ENCODE measurements around the gene HLA-E.
"Not testable (repeated sequence)": the region's sequence is repeated elsewhere in the genome, so short reads cannot be mapped to it uniquely, and the experiment has no call there.

The HLA-E gene

GRCh38 chr6:30461055-30461454 is 28.3 kb upstream of the HLA-E start:
- no peaks in the 10 kb centered on the region for H3K36me3 ChIP-seq (ENCODE audit: control insufficient read depth, insufficient read depth, low read length)
- H3K4me3 ChIP-seq (ENCODE audit: low read length), result no peak overlapping the region
- H3K4me1 ChIP-seq (ENCODE audit: control insufficient read depth, insufficient read depth, low read length), result no peaks in the 10 kb centered on the region
- no peak overlapping the region for H3K9ac ChIP-seq (ENCODE audit: low read length)
- H3K27ac ChIP-seq (ENCODE audit: low read depth, low read length), result no peak overlapping the region
- peaks cover 48% of the 10 kb centered on the region for H3K27me3 ChIP-seq (ENCODE audit: control insufficient read depth, insufficient read depth, low read length)

- no peaks in the 10 kb centered on the region for H3K36me3 ChIP-seq (ENCODE audit: control insufficient read depth, insufficient read depth, low read length)
- H3K4me1 ChIP-seq (ENCODE audit: control insufficient read depth, insufficient read depth, low read length), result no peaks in the 10 kb centered on the region
- H3K9ac ChIP-seq (ENCODE audit: low read length), result no peak overlapping the region
- H3K27ac ChIP-seq (ENCODE audit: low read depth, low read length), result no peak overlapping the region
- H3K27me3 ChIP-seq (ENCODE audit: control insufficient read depth, insufficient read depth, low read length), result peaks cover 54% of the 10 kb centered on the region
- H3K4me3 ChIP-seq (ENCODE audit: low read length), result no peak overlapping the region
Observed at GRCh38 chr6:30462482-30462881, 26.8 kb upstream of the HLA-E start.

- Histone ChIP-seq H3K4me3 (ENCODE audit: low read length) (peak overlapping the region; percentile 26), H3K27ac (ENCODE audit: low read depth, low read length) (no peak overlapping the region), H3K4me1 (ENCODE audit: control insufficient read depth, insufficient read depth, low read length) (no peaks in the 10 kb centered on the region), H3K9ac (ENCODE audit: low read length) (no peak overlapping the region), H3K36me3 (ENCODE audit: control insufficient read depth, insufficient read depth, low read length) (no peaks in the 10 kb centered on the region), H3K27me3 (ENCODE audit: control insufficient read depth, insufficient read depth, low read length) (peaks cover 54% of the 10 kb centered on the region)
Observed at GRCh38 chr6:30463242-30463641, 26.1 kb upstream of the HLA-E start.

- H3K9ac ChIP-seq (ENCODE audit: low read length), result no peak overlapping the region
- peak overlapping the region; percentile 26 for H3K4me3 ChIP-seq (ENCODE audit: low read length)
- no peaks in the 10 kb centered on the region for H3K36me3 ChIP-seq (ENCODE audit: control insufficient read depth, insufficient read depth, low read length)
- no peaks in the 10 kb centered on the region for H3K4me1 ChIP-seq (ENCODE audit: control insufficient read depth, insufficient read depth, low read length)
- no peak overlapping the region for H3K27ac ChIP-seq (ENCODE audit: low read depth, low read length)
- H3K27me3 ChIP-seq (ENCODE audit: control insufficient read depth, insufficient read depth, low read length), result peaks cover 54% of the 10 kb centered on the region
Observed at GRCh38 chr6:30463651-30464618, 25.4 kb upstream of the HLA-E start.

- Histone ChIP-seq H3K9ac (ENCODE audit: low read length) (no peak overlapping the region), H3K4me1 (ENCODE audit: control insufficient read depth, insufficient read depth, low read length) (no peaks in the 10 kb centered on the region), H3K27ac (ENCODE audit: low read depth, low read length) (no peak overlapping the region), H3K36me3 (ENCODE audit: control insufficient read depth, insufficient read depth, low read length) (no peaks in the 10 kb centered on the region), H3K4me3 (ENCODE audit: low read length) (peak overlapping the region; percentile 56), H3K27me3 (ENCODE audit: control insufficient read depth, insufficient read depth, low read length) (peaks cover 46% of the 10 kb centered on the region)
Observed at GRCh38 chr6:30465595-30466306, 23.6 kb upstream of the HLA-E start.

- H3K27ac ChIP-seq (ENCODE audit: low read depth, low read length), result no peak overlapping the region
- peaks cover 9% of the 10 kb centered on the region for H3K27me3 ChIP-seq (ENCODE audit: control insufficient read depth, insufficient read depth, low read length)
- H3K4me1 ChIP-seq (ENCODE audit: control insufficient read depth, insufficient read depth, low read length), result no peaks in the 10 kb centered on the region
- no peaks in the 10 kb centered on the region for H3K36me3 ChIP-seq (ENCODE audit: control insufficient read depth, insufficient read depth, low read length)
- no peak overlapping the region for H3K9ac ChIP-seq (ENCODE audit: low read length)
- no peak overlapping the region for H3K4me3 ChIP-seq (ENCODE audit: low read length)
Observed at GRCh38 chr6:30470968-30471367, 18.3 kb upstream of the HLA-E start.

GRCh38 chr6:30475116-30475515 is 14.2 kb upstream of the HLA-E start:
- not testable (repeated sequence) for H3K27ac ChIP-seq (ENCODE audit: low read depth, low read length); H3K4me1 ChIP-seq (ENCODE audit: control insufficient read depth, insufficient read depth, low read length); H3K9ac ChIP-seq (ENCODE audit: low read length); H3K4me3 ChIP-seq (ENCODE audit: low read length); H3K27me3 ChIP-seq (ENCODE audit: control insufficient read depth, insufficient read depth, low read length); H3K36me3 ChIP-seq (ENCODE audit: control insufficient read depth, insufficient read depth, low read length)

- H3K4me3 ChIP-seq (ENCODE audit: low read length), result no peak overlapping the region
- no peaks in the 10 kb centered on the region for H3K36me3 ChIP-seq (ENCODE audit: control insufficient read depth, insufficient read depth, low read length)
- peaks cover 16% of the 10 kb centered on the region for H3K27me3 ChIP-seq (ENCODE audit: control insufficient read depth, insufficient read depth, low read length)
- no peak overlapping the region for H3K9ac ChIP-seq (ENCODE audit: low read length)
- no peak overlapping the region for H3K27ac ChIP-seq (ENCODE audit: low read depth, low read length)
- H3K4me1 ChIP-seq (ENCODE audit: control insufficient read depth, insufficient read depth, low read length), result peaks cover 3% of the 10 kb centered on the region
Observed at GRCh38 chr6:30480536-30481156, 8.7 kb upstream of the HLA-E start.

- H3K36me3 ChIP-seq (ENCODE audit: control insufficient read depth, insufficient read depth, low read length), result no peaks in the 10 kb centered on the region
Observed at GRCh38 chr6:30481211-30481964, 7.9 kb upstream of the HLA-E start.

GRCh38 chr6:30481965-30482644 is 7.2 kb upstream of the HLA-E start:
- H3K27ac ChIP-seq (ENCODE audit: low read depth, low read length); H3K4me3 ChIP-seq (ENCODE audit: low read length); H3K4me1 ChIP-seq (ENCODE audit: control insufficient read depth, insufficient read depth, low read length); H3K36me3 ChIP-seq (ENCODE audit: control insufficient read depth, insufficient read depth, low read length); H3K9ac ChIP-seq (ENCODE audit: low read length): not testable (repeated sequence)
- H3K27me3 ChIP-seq (ENCODE audit: control insufficient read depth, insufficient read depth, low read length), result peaks cover 16% of the 10 kb centered on the region

More at GRCh38 chr6:30481211-30481964, 7.9 kb upstream of the HLA-E start:
- Histone ChIP-seq H3K4me1 (ENCODE audit: control insufficient read depth, insufficient read depth, low read length) (peaks cover 3% of the 10 kb centered on the region), H3K27ac (ENCODE audit: low read depth, low read length) (no peak overlapping the region), H3K4me3 (ENCODE audit: low read length) (no peak overlapping the region), H3K27me3 (ENCODE audit: control insufficient read depth, insufficient read depth, low read length) (peaks cover 16% of the 10 kb centered on the region), H3K9ac (ENCODE audit: low read length) (no peak overlapping the region)

- Histone ChIP-seq H3K4me3 (ENCODE audit: low read length) (no peak overlapping the region), H3K36me3 (ENCODE audit: control insufficient read depth, insufficient read depth, low read length) (no peaks in the 10 kb centered on the region), H3K27me3 (ENCODE audit: control insufficient read depth, insufficient read depth, low read length) (peaks cover 16% of the 10 kb centered on the region), H3K27ac (ENCODE audit: low read depth, low read length) (no peak overlapping the region), H3K4me1 (ENCODE audit: control insufficient read depth, insufficient read depth, low read length) (peaks cover 3% of the 10 kb centered on the region), H3K9ac (ENCODE audit: low read length) (no peak overlapping the region)
Observed at GRCh38 chr6:30483677-30484279, 5.5 kb upstream of the HLA-E start.

Measured in rectal smooth muscle tissue (tissue), 1 donor.